NAMALWA (cell line): ENCODE data around the gene OCEL1.
A peak's percentile ranks its signal among the peaks of the same experiment; 100 is the strongest.
"Not testable (repeated sequence)": the region's sequence is repeated elsewhere in the genome, so short reads cannot be mapped to it uniquely, and the experiment has no call there.

Experiments
- DNase-seq: peaks from one replicate; pipeline ENCODE4 v3.0.0-alpha.2; 2015; ENCODE audit warnings: low spot score

The OCEL1 gene

GRCh38 chr19:17263712-17264640 lies 38.0 kb downstream of the OCEL1 start:
- no peak for DNase-seq

GRCh38 chr19:17264641-17264979 lies 38.6 kb downstream of the OCEL1 start, which contains the start of gene USHBP1:
TSS of gene USHBP1 (minus strand) at chr19:17264745. CDS start at chr19:17264299, 446 bp downstream.
- DNase-seq, result no peak

- DNase-seq, result no peak
These were observed 40.0 kb downstream of the OCEL1 start for GRCh38 chr19:17266026-17266425.

- DNase-seq, result no peak
These were observed 40.6 kb downstream of the OCEL1 start for GRCh38 chr19:17266589-17266974.

- peak; percentile 100 for DNase-seq
These were observed 41.2 kb downstream of the OCEL1 start, which contains the start of gene BABAM1 for GRCh38 chr19:17266975-17267788. TSS of gene BABAM1 (plus strand) at chr19:17267443. CDS start at chr19:17268807, 1,364 bp downstream.

- no peak for DNase-seq
These were observed 42.7 kb downstream of the OCEL1 start for GRCh38 chr19:17268754-17269153.

- not testable (repeated sequence) for DNase-seq
These were observed 48.9 kb downstream of the OCEL1 start for GRCh38 chr19:17274892-17275291.

GRCh38 chr19:17275441-17276175 lies 49.6 kb downstream of the OCEL1 start:
- DNase-seq, result no peak
